PC-9 (cell line): Measurements from ENCODE around the gene MAEA.

ENCODE experiments used
- EZH2 ChIP-seq: fragments of 200-600 bp; sonication (generic); IDR thresholded peaks from 2 replicates; pipeline ENCODE4 v1.8.0; 2017; ENCODE audit warnings: antibody characterized with exemption, low read depth
- TF ChIP-seq, protein P1 (sequence below): fragments of 200-600 bp; sonication (generic); conservative IDR thresholded peaks from 2 replicates; pipeline ENCODE4 v1.6.1; 2017; ENCODE audit warnings: mixed run types, antibody characterized with exemption, mild to moderate bottlenecking, moderate library complexity

DNA sequence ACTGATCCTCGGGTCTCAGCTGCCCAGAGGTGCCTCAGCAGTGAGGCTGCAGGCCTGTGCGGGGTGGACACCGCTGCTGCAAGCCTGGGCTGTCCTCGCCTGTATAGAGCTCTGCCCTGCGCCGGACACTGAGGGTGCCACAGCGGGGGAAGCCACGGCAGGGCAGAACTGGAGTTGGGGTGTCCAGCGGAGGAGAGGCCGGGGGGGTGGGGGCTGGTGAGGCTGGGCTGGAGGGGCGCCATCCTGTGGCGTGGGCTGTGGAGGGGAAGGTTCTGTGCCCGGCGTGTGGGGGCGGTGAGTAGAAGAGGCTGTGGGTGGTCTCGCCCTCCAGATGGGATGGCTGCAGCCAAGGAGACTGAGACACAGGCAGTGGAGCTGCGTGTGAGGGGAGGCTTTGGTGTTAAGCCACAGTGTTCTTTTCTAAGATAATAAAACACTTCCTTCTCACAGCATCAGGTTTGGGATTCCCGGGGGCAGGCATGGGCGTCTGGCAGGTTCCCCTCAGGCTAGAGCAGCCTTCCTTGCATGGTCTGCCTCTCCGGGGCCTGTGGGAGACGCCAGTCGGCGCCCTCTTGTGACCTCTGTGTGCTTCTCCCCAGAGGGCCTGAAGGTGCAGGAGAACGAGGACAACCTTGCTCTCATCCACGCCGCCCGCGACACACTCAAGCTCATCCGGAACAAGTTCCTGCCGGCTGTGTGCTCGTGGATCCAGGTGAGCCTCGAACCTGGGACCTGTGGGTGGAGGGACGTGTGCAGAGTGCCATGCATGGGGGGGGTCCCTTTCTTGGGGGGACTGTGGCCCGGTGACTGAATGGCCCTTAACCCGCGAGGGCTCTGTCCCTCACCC lies 64.7 kb downstream of the MAEA start:
- TF ChIP-seq, protein P1, sequence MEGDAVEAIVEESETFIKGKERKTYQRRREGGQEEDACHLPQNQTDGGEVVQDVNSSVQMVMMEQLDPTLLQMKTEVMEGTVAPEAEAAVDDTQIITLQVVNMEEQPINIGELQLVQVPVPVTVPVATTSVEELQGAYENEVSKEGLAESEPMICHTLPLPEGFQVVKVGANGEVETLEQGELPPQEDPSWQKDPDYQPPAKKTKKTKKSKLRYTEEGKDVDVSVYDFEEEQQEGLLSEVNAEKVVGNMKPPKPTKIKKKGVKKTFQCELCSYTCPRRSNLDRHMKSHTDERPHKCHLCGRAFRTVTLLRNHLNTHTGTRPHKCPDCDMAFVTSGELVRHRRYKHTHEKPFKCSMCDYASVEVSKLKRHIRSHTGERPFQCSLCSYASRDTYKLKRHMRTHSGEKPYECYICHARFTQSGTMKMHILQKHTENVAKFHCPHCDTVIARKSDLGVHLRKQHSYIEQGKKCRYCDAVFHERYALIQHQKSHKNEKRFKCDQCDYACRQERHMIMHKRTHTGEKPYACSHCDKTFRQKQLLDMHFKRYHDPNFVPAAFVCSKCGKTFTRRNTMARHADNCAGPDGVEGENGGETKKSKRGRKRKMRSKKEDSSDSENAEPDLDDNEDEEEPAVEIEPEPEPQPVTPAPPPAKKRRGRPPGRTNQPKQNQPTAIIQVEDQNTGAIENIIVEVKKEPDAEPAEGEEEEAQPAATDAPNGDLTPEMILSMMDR, result no peak
- TF ChIP-seq EZH2, result no peak
